Esophagus squamous epithelium (tissue), 5 donors: ENCODE measurements around the gene ELMO1. TPM values are rescaled to one million over a fixed set of nuclear protein-coding genes. Genes with fewer than 3 reads are reported as not detected.

Experiments
- DNase-seq: peaks from one replicate; lab custom pipeline; 2025; lab: John Stamatoyannopoulos, UW
- H3K27ac ChIP-seq, 4 donors: fragments of 200-600 bp; sonication (generic); one replicate each; pipeline ENCODE4 v1.5.1; 2016 to 2019; ENCODE audit warnings: mild to moderate bottlenecking in 1 of 4
- H3K27me3 ChIP-seq, 4 donors: fragments of 200-600 bp; sonication (generic); 1 replicate in 3 of 4; 2 replicates in 1 of 4; pipeline versions ENCODE4 v1.5.1 to v1.6.0; 2017 to 2021; ENCODE audit warnings: antibody characterized with exemption in 1 of 4
- H3K36me3 ChIP-seq, 3 donors: fragments of 200-600 bp; sonication (generic); one replicate each; pipeline ENCODE4 v1.5.1; 2016 to 2019
- H3K4me1 ChIP-seq, 3 donors: fragments of 200-600 bp; sonication (generic); one replicate each; pipeline ENCODE4 v1.5.1; 2017 to 2019
- H3K4me3 ChIP-seq, 4 donors: fragments of 200-600 bp; sonication (generic); 1 replicate in 3 of 4; 2 replicates in 1 of 4; pipeline ENCODE4 v1.5.1; 2016 to 2019; ENCODE audit warnings: mild to moderate bottlenecking in 2 of 4, moderate library complexity in 1 of 4
- H3K9me3 ChIP-seq, 3 donors: fragments of 200-600 bp; sonication (generic); one replicate each; pipeline ENCODE4 v1.5.1; 2016 to 2019
- POLR2A ChIP-seq, 4 donors: fragments of 450-650 bp; IDR thresholded peaks; one replicate each; pipeline ENCODE4 v1.6.1; 2017; ENCODE audit warnings: antibody characterized with exemption in 4 of 4, mild to moderate bottlenecking in 4 of 4, moderate library complexity in 3 of 4
- WGBS, 2 donors: methylation state at CpG; one replicate each; pipeline ENCODE4 v1.1.5; 2018; 5-methylcytosine and 5-hydroxymethylcytosine counted together
- intact Hi-C: fragments of 100-400 bp; cut with DNase I; formaldehyde crosslinking; loops from one replicate; pipeline ENCODE4 v1.15.0; 2022
- total RNA-seq, 4 donors: library from RNA; depleted of rRNA; stranded (reverse); fragments of >200 nt; gene quantifications; one replicate each; pipeline ENCODE4 v1.1.0, GENCODE V29; 2016
- TF ChIP-seq, protein P1 (sequence below), 6 experiments: fragments of 450-650 bp in 4 of 6; fragments of 200-600 bp in 2 of 6; sonication (generic) in 2 of 6; IDR thresholded peaks; one replicate each; pipeline ENCODE4 v1.5.1; 2016 to 2019; ENCODE audit warnings: antibody characterized with exemption in 6 of 6, mild to moderate bottlenecking in 4 of 6, moderate library complexity in 4 of 6
- donor health status: DM: yes; HTN: yes; CAD: no.

ELMO1 gene
- total RNA-seq, 4 donors from 2014 or later: 0.68 to 36.6 (median 11.8) TPM

- intact Hi-C loops: no loop called here
- Histone ChIP-seq H3K4me1 (no peaks in the 10 kb centered on the region), H3K4me3 (no peak overlapping the region), H3K27me3 (no peaks in the 10 kb centered on the region), H3K36me3 (peaks cover 0 to 12% (median 0%) of the 10 kb centered on the region in 3 donors), H3K27ac (no peak overlapping the region), H3K9me3 (no peaks in the 10 kb centered on the region)
- TF ChIP-seq, protein P1, sequence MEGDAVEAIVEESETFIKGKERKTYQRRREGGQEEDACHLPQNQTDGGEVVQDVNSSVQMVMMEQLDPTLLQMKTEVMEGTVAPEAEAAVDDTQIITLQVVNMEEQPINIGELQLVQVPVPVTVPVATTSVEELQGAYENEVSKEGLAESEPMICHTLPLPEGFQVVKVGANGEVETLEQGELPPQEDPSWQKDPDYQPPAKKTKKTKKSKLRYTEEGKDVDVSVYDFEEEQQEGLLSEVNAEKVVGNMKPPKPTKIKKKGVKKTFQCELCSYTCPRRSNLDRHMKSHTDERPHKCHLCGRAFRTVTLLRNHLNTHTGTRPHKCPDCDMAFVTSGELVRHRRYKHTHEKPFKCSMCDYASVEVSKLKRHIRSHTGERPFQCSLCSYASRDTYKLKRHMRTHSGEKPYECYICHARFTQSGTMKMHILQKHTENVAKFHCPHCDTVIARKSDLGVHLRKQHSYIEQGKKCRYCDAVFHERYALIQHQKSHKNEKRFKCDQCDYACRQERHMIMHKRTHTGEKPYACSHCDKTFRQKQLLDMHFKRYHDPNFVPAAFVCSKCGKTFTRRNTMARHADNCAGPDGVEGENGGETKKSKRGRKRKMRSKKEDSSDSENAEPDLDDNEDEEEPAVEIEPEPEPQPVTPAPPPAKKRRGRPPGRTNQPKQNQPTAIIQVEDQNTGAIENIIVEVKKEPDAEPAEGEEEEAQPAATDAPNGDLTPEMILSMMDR (IDR thresholded peaks at IDR 0.05): no peak
- TF ChIP-seq POLR2A (IDR thresholded peaks at IDR 0.05): no peak
- WGBS, 2 donors: 89 to 92% methylated on average over 3 of the region's 3 CpGs
- no peak for DNase-seq
These were observed 437.3 kb downstream of the ELMO1 start for GRCh38 chr7:37011151-37011890.

DNA sequence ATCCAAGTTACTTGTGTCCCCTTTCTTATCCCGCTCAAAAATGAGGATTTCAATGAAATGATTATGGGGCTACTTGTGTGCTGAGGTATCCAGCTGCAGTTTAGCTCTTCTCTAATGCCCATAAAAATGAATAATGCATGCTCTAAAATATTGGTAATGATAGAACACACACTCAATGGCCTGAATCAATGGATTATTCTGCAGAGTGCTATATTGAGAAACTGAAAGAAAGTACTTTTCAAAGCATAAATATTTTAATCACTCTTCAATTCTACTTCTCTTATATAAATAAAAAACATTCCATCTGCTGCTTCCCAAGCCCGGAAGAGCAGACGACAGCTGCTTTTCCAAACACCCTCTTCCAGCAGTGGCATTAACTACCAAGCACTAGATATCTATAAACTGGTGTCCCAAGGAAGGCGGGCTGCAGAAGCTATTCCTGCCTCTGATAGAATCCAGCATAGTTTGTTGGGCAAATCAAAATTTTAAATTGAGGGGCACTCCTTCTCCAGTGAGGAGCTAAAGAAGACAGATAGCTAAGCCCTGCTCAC is 439.5 kb downstream of the ELMO1 start:
- Histone ChIP-seq H3K4me3 (no peak overlapping the region), H3K36me3 (peaks cover 0 to 12% (median 0%) of the 10 kb centered on the region in 3 donors), H3K27me3 (no peaks in the 10 kb centered on the region), H3K27ac (no peak overlapping the region), H3K9me3 (no peaks in the 10 kb centered on the region), H3K4me1 (no peaks in the 10 kb centered on the region)
- no peak for DNase-seq
- WGBS, 2 donors: 74 to 77% methylated on average over 3 to 4 of the region's 4 CpGs
- intact Hi-C loops: no loop called here
- TF ChIP-seq, protein P1 (IDR thresholded peaks at IDR 0.05): no peak
- TF ChIP-seq POLR2A (IDR thresholded peaks at IDR 0.05): no peak

GRCh38 chr7:37007691-37008090 is 441.0 kb downstream of the ELMO1 start:
- Histone ChIP-seq H3K9me3 (no peaks in the 10 kb centered on the region), H3K27ac (no peak overlapping the region), H3K4me3 (no peak overlapping the region), H3K4me1 (no peaks in the 10 kb centered on the region), H3K36me3 (peaks cover 0 to 7% (median 0%) of the 10 kb centered on the region in 3 donors), H3K27me3 (no peaks in the 10 kb centered on the region)
- 80 to 92% methylated on average over 3 of the region's 3 CpGs for WGBS, 2 donors
- no peak for DNase-seq
- TF ChIP-seq POLR2A (IDR thresholded peaks at IDR 0.05): no peak
- TF ChIP-seq, protein P1 (IDR thresholded peaks at IDR 0.05): no peak
- intact Hi-C loops: no loop called here

- DNase-seq: no peak
- no peak for TF ChIP-seq POLR2A (IDR thresholded peaks at IDR 0.05)
- TF ChIP-seq, protein P1 (IDR thresholded peaks at IDR 0.05): no peak
- Histone ChIP-seq H3K9me3 (no peaks in the 10 kb centered on the region), H3K27ac (no peak overlapping the region), H3K36me3 (peaks cover 0 to 3% (median 0%) of the 10 kb centered on the region in 3 donors), H3K4me3 (no peak overlapping the region), H3K4me1 (no peaks in the 10 kb centered on the region), H3K27me3 (no peaks in the 10 kb centered on the region)
- WGBS, 2 donors: 89 to 97% methylated on average over 3 to 4 of the region's 4 CpGs
- intact Hi-C loops: no loop called here
These were observed 441.4 kb downstream of the ELMO1 start for GRCh38 chr7:37007268-37007667.

- Histone ChIP-seq H3K36me3 (no peaks in the 10 kb centered on the region), H3K9me3 (no peaks in the 10 kb centered on the region), H3K27ac (no peak overlapping the region), H3K27me3 (no peaks in the 10 kb centered on the region), H3K4me1 (no peaks in the 10 kb centered on the region), H3K4me3 (no peak overlapping the region)
- WGBS, 2 donors: 75 to 81% methylated on average over 2 of the region's 2 CpGs
- TF ChIP-seq, protein P1 (IDR thresholded peaks at IDR 0.05): no peak
- no peak for TF ChIP-seq POLR2A (IDR thresholded peaks at IDR 0.05)
- intact Hi-C loops: no loop called here
- DNase-seq: no peak
These were observed 441.9 kb downstream of the ELMO1 start for GRCh38 chr7:37006764-37007163.
